ENCODE data around the gene TMEM239.
"Not testable (repeated sequence)": the region's sequence is repeated elsewhere in the genome, so short reads cannot be mapped to it uniquely, and the experiment has no call there.

The TMEM239 gene

DNA sequence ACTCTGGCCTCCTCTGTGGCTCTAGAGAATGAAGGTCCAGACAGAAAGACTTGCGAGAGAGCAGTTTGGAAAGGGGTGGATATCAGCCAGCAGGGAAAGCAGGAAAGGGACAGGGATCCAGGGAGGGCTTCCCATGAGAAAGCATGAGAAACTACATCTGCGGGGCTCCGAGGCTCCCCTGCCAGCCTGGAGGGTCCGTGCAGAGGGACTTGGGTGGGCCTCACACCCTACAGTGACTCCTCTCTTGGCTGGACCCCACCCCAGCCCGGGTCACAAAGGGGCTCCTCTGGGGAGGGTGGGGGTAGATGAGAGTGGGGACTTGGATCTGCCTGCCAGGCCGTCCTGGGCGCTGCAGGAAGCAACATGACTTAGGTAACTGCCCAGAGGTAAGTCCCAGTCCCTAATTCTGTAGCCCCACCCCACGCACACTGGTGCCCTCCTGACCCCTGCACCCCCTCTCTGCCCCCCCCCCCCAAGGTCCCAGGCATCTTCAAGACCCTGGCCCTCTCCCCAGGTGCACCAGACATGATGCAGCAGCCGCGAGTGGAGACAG lies at the start of gene TMEM239:
Gene TMEM239 (plus strand): TSS at position 335 of the 553 bp plus-strand sequence. CDS start 191 bp downstream, at position 526.
- DNase-seq (ENCODE audit: low read depth in 1 of 2, low spot score in 1 of 2) = no peak

DNA sequence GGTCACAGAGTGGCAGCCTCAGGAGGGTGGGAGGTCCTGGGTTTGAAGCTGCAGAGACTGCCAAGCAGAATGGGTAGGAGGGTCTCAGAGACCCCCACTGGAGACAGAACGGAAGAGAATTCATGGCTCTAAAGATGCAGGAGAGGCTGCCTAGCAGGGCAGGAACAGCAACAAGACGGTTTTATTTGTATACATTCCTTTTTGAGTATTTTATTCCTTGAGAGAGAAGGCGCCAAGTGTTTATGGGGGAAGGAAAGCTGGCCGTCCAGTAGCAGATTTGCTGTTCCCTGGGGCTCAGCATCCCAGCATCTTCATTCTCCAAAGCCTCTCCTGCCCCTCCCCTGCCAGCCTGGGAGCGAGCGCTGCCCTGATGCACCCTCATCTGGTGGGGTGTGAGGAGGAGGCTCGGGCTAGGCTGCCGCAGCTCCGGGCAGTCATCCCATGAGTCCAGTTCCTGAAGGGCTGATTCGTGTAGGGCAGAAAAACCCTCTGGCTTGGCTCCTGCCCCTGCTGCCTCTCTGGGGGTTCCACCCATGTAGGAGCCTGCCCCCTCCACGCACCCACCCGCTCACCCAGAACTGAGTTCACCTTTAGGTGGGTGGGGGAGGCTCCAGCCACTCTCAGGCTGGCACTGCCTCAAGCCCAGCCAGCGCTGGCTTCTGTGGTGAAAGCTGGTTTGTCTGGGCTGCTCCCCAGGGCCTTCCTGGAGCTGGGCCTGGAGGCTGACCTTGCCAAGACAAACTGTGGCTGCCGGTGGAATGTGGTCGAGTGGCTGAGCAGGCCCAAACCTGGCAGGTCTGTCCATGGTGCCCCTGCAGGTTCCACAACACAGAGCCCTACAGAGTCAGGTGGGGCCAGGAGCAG lies 48.2 kb upstream of the TMEM239 start:
- no peak for DNase-seq (ENCODE audit: low read depth in 1 of 2, low spot score in 1 of 2)

DNA sequence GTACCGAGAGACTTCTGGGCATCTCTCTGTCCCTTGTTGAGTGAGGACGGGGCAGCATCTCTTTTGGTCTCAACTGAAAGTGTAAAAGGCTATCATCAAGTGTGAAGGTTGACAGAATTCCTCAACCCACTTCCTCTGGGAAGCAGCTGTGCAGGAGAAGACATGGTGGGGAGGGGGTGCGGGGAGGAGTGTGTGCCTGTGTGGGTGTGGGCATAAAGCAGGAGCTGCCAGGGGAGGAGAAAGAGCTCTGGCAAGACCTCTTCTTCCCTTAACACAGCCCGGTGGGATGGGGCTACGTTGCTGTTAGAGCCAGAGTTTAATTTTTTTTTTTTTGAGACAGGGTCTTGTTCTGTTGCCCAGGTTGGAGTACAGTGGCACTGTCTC lies 47.5 kb upstream of the TMEM239 start:
- DNase-seq (ENCODE audit: low read depth in 1 of 2, low spot score in 1 of 2) = no peak

DNA sequence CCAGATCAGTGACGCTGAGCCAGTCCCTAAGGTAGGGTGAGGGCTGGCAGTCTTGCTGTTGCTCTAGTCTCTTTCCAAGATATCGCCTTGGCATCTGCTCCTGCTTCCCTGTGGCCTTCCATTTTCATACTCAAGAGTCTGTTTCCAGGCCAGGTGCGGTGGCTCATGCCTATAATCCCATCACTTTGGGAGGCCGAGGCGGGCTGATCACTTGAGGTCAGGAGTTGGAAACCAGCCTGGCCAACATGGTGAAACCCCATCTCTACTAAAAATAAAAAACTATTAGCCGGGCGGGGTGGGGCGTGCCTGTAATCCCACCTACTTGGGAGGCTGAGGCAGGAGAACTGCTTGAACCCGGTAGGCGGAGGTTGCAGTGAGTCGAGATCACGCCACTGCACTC lies 46.1 kb upstream of the TMEM239 start:
- not testable (repeated sequence) for DNase-seq (ENCODE audit: low read depth in 1 of 2, low spot score in 1 of 2)

DNA sequence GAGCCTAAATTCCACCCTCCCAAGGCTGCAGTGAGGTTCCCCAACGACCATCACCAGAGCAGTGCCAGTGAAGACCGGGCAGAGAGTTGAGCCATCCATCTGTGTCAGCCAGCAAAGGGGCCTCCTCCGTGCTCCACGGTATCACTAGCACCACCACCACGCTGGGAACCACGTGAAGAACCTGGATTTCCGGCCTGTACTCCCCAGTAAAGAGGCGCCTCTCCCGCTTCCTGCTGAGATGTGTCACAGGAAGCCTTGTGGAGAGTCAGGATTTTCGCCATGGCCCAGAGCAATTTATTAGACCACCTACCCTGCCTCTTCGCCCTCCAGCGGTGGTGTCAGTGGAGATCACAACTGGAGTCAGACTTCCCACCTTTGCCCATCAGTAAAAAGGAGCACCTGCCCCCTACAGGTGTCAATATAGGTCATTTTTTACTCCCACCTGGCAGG lies 44.5 kb upstream of the TMEM239 start:
- no peak for DNase-seq (ENCODE audit: low read depth in 1 of 2, low spot score in 1 of 2)

DNA sequence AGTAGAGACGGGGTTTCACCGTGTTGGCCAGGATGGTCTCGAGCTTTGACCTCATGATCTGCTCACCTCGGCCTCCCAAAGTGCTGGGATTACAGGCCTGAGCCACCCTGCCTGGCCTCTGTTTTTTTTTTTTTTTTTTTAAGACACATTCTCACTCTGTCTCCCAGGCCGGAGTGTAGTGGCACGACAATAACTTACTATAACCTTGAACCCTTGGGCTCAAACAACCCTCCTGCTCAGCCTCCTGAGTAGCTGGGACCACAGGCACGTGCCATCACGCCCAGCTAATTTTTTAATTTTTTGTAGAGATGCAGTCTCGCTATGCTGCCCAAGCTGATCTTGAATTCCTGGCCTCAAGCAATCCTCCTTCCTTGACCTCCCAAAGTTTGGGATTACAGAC lies 42.4 kb upstream of the TMEM239 start:
- no peak for DNase-seq (ENCODE audit: low read depth in 1 of 2, low spot score in 1 of 2)

- DNase-seq (ENCODE audit: low read depth in 1 of 2, low spot score in 1 of 2) = no peak
These were observed 41.0 kb upstream of the TMEM239 start for GRCh38 chr20:2775139-2775538.

DNA sequence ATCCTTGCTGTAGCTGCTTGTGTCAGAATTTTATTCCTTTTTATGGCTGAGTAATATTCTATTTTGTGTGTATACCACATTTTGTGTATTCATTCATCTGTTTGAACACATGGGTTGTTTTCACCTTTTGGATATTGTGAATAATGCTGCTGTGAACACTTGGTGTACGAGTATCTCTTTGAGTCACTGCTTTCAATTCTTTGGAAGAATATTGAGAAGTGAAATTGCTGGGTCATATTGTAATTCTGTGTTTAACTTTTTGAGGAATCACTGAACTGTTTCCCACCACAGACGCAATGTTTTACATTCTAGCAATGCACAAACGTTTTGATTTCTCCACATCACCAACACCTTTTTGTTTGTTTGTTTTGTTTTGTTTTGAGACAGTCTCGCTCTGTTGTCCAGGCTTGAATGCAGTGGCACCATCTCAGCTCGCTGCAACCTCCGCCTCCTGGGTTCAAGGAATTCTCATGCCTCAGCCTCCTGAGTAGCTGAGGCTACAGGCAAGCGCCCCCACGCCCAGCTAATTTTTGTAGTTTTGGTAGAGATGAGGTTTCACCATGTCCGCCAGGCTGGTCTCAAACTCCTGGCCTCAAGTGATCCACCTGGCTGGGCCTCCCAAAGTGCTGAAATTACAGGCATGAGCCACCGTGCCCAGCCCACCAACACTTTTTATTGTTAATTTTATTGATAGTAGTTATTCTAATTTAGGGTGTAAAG lies 37.4 kb upstream of the TMEM239 start:
- no peak for DNase-seq (ENCODE audit: low read depth in 1 of 2, low spot score in 1 of 2)

- DNase-seq (ENCODE audit: low read depth in 1 of 2, low spot score in 1 of 2) = no peak
These were observed 35.2 kb upstream of the TMEM239 start for GRCh38 chr20:2780948-2781347.

- DNase-seq (ENCODE audit: low read depth in 1 of 2, low spot score in 1 of 2) = no peak
These were observed 32.1 kb upstream of the TMEM239 start for GRCh38 chr20:2783908-2784566.

DNA sequence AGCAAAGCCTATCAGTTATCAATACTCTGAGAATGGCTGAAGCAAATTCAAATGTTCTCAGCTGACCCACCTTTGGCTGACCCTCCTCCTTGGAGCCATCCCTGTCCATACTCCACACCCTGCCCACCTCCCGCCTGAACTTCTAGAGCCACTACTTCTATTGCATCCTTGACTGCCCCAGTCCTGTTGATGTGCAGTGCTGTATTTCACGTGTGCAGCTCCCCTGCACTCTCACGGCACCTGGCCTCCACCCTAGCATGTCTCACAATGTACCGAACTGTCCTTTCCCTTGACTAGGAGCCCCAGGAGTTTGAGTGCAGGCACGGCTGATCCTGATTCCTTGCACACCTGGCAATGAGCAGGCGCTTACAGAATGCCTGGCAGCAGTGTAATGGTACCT lies 22.7 kb upstream of the TMEM239 start:
- no peak for DNase-seq (ENCODE audit: low read depth in 1 of 2, low spot score in 1 of 2)

- no peak for DNase-seq (ENCODE audit: low read depth in 1 of 2, low spot score in 1 of 2)
These were observed 21.9 kb upstream of the TMEM239 start for GRCh38 chr20:2794202-2794748.

DNA sequence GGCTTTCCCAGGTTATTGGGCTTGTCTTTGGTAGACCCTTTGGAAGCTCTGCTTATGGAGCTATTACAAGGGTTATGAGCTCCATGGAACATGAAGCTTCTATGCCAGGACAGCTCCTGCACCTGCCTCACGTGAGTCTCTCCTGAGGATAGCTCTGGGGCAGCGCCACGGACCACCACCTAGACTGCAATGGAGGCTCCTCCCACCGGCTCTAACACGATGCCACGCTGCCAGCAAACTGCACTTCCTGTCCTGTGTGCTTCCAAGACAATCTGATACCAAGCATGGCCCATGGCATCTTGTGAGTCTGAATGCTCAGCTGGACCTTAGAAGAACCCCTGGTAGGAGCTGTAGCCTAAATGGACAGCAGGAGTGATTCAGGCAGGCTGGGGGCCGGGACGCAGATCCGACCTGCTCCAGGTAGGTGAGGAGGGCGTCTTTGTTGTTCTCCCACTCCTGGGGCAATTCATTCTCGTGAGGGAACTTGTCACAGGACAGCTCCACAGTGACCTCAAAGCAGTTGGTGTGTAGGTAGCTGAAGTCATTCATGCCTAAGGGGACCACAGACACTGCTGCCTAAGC lies 21.2 kb upstream of the TMEM239 start:
- DNase-seq (ENCODE audit: low read depth in 1 of 2, low spot score in 1 of 2) = no peak

- no peak for DNase-seq (ENCODE audit: low read depth in 1 of 2, low spot score in 1 of 2)
These were observed 20.7 kb upstream of the TMEM239 start for GRCh38 chr20:2795451-2795850.

DNA sequence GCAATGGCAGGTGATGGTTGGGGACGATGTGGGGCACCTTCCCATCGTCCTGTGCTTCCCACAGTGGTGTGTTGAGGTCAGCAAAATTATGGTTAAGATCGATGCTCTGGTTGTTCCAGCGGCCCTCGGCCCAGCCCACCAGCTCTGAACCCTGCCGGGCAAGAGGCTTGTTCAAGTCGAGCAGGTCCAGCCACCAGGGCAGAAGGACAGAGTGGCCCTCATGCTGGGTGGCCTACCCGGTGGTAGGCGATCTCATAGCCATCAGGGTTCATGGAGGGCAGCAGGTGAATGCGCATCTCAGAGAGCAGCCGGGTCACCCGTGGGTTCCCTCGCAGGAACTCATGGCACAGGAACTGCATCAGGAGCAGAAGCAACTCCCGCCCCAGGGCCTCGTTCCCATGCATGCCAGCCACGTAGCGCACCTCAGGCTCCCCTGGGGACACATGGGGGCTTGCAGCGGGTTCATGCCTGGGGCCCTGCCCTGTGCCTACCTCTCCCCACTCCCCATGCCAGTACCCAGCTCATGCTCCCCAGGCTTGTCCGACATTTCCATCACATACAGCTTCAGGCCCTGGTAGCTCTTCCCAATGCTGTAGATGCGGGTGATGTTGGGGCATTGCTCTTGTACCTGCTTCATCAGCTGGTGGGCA lies 20.0 kb upstream of the TMEM239 start:
- no peak for DNase-seq (ENCODE audit: low read depth in 1 of 2, low spot score in 1 of 2)

GRCh38 chr20:2797136-2797983 lies 18.8 kb upstream of the TMEM239 start:
- DNase-seq (ENCODE audit: low read depth in 1 of 2, low spot score in 1 of 2) = no peak

- DNase-seq (ENCODE audit: low read depth in 1 of 2, low spot score in 1 of 2) = no peak
These were observed 17.9 kb upstream of the TMEM239 start for GRCh38 chr20:2798095-2798805.

- DNase-seq (ENCODE audit: low read depth in 1 of 2, low spot score in 1 of 2) = no peak
These were observed 17.4 kb upstream of the TMEM239 start for GRCh38 chr20:2798814-2799213.

DNA sequence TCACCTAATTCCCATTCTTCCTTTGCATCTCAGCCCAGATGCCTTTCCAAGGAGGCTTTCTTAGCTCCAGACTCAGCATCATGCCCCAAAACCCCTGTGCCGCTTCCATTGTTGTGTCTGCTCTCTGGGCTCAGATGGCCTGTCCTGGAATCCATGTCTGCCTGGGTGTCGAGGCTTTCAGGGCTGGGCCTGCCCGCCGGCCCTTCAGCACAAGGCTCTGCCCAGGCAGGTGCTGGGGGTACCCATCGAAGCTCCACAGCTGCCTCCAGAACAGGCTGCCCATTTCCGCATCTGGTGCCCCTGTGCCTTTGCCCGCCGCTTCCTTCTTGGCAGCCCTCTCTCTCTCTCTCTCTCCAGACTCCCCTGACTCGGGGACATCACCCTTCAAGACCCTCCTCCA lies 16.9 kb upstream of the TMEM239 start:
- DNase-seq (ENCODE audit: low read depth in 1 of 2, low spot score in 1 of 2) = no peak

Data from activated T-helper 1 cell treated with anti-CD3 and anti-CD28 coated beads, Interleukin-2, amount 50 U/mL, for 16 hours (primary cell).